ENCODE data around the gene LIX1L. TPM values are rescaled to one million over a fixed set of nuclear protein-coding genes. Genes with fewer than 3 reads are reported as not detected.
"Not testable (repeated sequence)": the region's sequence is repeated elsewhere in the genome, so short reads cannot be mapped to it uniquely, and the experiment has no call there.

Gene LIX1L
- total RNA-seq, 1 donor from 2014 or later: 16.2 TPM

DNA sequence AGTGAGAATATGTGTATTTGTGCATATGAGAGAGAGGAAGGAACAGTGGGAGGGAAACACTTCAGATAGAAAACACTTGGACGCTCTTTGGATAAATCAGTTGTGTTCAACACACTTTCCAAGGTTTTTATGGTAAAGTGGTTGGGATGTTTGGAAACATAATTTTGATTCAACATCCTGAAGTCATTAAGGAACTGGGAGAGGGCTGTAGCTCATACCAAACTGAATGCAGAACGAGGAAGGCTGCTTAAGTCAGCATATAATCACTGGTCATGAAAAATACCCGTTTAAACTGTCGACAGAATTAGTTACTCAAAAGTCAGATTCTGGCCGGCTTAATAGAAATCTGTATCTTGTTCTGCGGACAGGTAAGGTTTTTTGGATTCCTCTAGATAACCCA is 14.9 kb downstream of the LIX1L start:
- H3K27ac ChIP-seq (ENCODE audit: low read depth, low read length): no peak overlapping the region
- no peak overlapping the region for H3K9ac ChIP-seq (ENCODE audit: low read depth in 1 of 3, low read length in 3 of 3)
- H3K4me1 ChIP-seq (ENCODE audit: control insufficient read depth in 3 of 3, insufficient read depth in 3 of 3, low read length in 3 of 3): peaks cover 0 to 6% (median 2%) of the 10 kb centered on the region in 3 donors
- peaks cover 0 to 21% (median 7%) of the 10 kb centered on the region in 3 donors for H3K36me3 ChIP-seq (ENCODE audit: control insufficient read depth in 3 of 3, insufficient read depth in 3 of 3, low read length in 3 of 3)
- no peaks in the 10 kb centered on the region for H3K9me3 ChIP-seq (ENCODE audit: control insufficient read depth in 3 of 3, low read length in 3 of 3)
- no peak overlapping the region for H3K4me3 ChIP-seq (ENCODE audit: low read length in 3 of 3)
- no peaks in the 10 kb centered on the region for H3K27me3 ChIP-seq (ENCODE audit: control insufficient read depth in 3 of 3, insufficient read depth in 3 of 3, low read length in 3 of 3)

DNA sequence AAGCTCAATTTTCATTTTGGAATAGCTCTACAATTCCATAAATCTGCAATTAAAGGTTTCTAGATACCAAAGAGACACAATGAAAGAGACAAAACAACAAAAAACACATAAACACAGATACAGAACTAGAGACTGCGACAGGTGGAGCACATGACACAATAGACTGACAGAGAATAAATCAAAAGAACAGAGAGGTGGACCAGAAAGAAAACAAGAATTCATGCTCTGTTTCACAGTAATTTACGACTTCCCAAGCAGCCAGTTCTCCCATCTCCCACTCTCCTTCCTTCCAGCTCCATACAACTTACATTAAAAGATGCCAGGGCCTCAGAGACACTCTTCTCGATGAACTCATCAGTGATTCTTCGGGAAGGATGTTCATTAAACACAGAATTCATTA is 15.4 kb downstream of the LIX1L start:
- peaks cover 2 to 21% (median 9%) of the 10 kb centered on the region in 3 donors for H3K36me3 ChIP-seq (ENCODE audit: control insufficient read depth in 3 of 3, insufficient read depth in 3 of 3, low read length in 3 of 3)
- no peaks in the 10 kb centered on the region for H3K27me3 ChIP-seq (ENCODE audit: control insufficient read depth in 3 of 3, insufficient read depth in 3 of 3, low read length in 3 of 3)
- H3K9ac ChIP-seq (ENCODE audit: low read depth in 1 of 3, low read length in 3 of 3): no peak overlapping the region
- H3K9me3 ChIP-seq (ENCODE audit: control insufficient read depth in 3 of 3, low read length in 3 of 3): no peaks in the 10 kb centered on the region
- H3K4me1 ChIP-seq (ENCODE audit: control insufficient read depth in 3 of 3, insufficient read depth in 3 of 3, low read length in 3 of 3): peaks cover 0 to 2% (median under 1%) of the 10 kb centered on the region in 3 donors
- no peak overlapping the region for H3K4me3 ChIP-seq (ENCODE audit: low read length in 3 of 3)
- no peak overlapping the region for H3K27ac ChIP-seq (ENCODE audit: low read depth, low read length)

DNA sequence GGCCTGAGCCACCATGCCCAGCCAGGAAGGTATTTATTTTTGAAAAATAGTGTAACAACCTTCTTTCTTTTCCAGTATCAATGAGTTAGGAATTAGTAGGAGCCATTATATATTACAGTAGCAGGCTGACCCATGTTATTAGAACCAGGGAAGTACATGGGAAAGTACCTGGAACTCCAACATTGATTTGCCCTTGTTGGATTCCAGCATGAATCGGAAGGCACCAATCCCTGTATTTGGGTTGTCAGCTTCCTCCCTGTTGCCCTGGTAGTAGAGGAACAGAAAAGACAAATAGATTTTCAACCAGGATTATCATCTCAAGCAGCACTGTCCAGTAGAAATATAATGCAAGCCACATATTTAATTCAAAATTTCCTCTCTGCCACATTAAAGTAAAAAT is 20.4 kb downstream of the LIX1L start:
- no peaks in the 10 kb centered on the region for H3K27me3 ChIP-seq (ENCODE audit: control insufficient read depth in 3 of 3, insufficient read depth in 3 of 3, low read length in 3 of 3)
- peaks cover 5 to 27% (median 15%) of the 10 kb centered on the region in 3 donors for H3K36me3 ChIP-seq (ENCODE audit: control insufficient read depth in 3 of 3, insufficient read depth in 3 of 3, low read length in 3 of 3)
- no peak overlapping the region for H3K27ac ChIP-seq (ENCODE audit: low read depth, low read length)
- H3K9me3 ChIP-seq (ENCODE audit: control insufficient read depth in 3 of 3, low read length in 3 of 3): no peaks in the 10 kb centered on the region
- peaks cover 0 to 13% (median 12%) of the 10 kb centered on the region in 3 donors for H3K4me1 ChIP-seq (ENCODE audit: control insufficient read depth in 3 of 3, insufficient read depth in 3 of 3, low read length in 3 of 3)
- H3K9ac ChIP-seq (ENCODE audit: low read depth in 1 of 3, low read length in 3 of 3): no peak overlapping the region
- H3K4me3 ChIP-seq (ENCODE audit: low read length in 3 of 3): no peak overlapping the region

DNA sequence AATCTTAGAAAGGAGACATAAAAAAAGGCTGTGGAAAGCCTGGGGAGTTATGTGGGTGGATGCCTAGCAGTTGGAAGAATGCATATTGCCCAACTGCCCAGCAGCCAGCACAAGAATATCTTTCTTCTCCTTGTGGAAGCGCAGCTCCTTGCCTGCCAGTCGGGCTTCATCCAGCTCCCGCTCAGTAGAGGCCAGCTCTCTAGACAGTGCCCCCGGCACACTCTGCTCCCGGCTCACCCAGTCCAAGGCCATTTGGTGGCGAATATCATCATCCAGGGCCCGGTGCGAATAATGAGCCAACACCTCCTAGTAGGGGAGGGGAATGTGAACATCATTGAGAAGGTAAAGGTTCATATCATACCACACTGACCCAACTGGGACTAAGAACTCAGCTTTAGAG is 21.6 kb downstream of the LIX1L start:
- Histone ChIP-seq H3K4me1 (ENCODE audit: control insufficient read depth in 3 of 3, insufficient read depth in 3 of 3, low read length in 3 of 3) (peaks cover 0 to 13% (median 12%) of the 10 kb centered on the region in 3 donors), H3K9ac (ENCODE audit: low read depth in 1 of 3, low read length in 3 of 3) (peak overlapping the region in 2 of 3 donors; percentile 17 to 20), H3K9me3 (ENCODE audit: control insufficient read depth in 3 of 3, low read length in 3 of 3) (no peaks in the 10 kb centered on the region), H3K27ac (ENCODE audit: low read depth, low read length) (peak overlapping the region; percentile 30), H3K4me3 (ENCODE audit: low read length in 3 of 3) (no peak overlapping the region), H3K36me3 (ENCODE audit: control insufficient read depth in 3 of 3, insufficient read depth in 3 of 3, low read length in 3 of 3) (peaks cover 5 to 24% (median 16%) of the 10 kb centered on the region in 3 donors), H3K27me3 (ENCODE audit: control insufficient read depth in 3 of 3, insufficient read depth in 3 of 3, low read length in 3 of 3) (no peaks in the 10 kb centered on the region)

DNA sequence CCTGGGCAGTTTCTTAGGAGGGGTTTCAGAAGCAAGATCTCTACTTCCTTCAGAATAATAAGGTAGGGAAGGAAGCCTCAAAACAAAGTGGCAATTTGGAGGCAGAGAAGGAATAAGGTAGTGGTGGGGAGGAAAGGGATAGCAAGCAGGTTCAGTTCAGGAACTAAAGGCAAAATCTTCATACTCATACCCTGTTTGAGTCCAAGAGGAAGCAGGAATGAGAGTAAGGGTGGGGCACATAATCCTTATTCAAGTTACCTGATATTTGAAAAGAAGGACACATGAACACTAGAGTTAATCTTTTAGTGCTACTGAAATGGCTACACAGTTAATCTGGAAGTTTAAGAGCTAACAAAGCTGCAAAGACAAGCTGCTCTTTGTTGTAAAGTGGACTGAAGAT is 22.1 kb downstream of the LIX1L start:
- H3K36me3 ChIP-seq (ENCODE audit: control insufficient read depth in 3 of 3, insufficient read depth in 3 of 3, low read length in 3 of 3): peaks cover 5 to 24% (median 16%) of the 10 kb centered on the region in 3 donors
- H3K9me3 ChIP-seq (ENCODE audit: control insufficient read depth in 3 of 3, low read length in 3 of 3): no peaks in the 10 kb centered on the region
- H3K27ac ChIP-seq (ENCODE audit: low read depth, low read length): no peak overlapping the region
- peaks cover 0 to 13% (median 12%) of the 10 kb centered on the region in 3 donors for H3K4me1 ChIP-seq (ENCODE audit: control insufficient read depth in 3 of 3, insufficient read depth in 3 of 3, low read length in 3 of 3)
- H3K27me3 ChIP-seq (ENCODE audit: control insufficient read depth in 3 of 3, insufficient read depth in 3 of 3, low read length in 3 of 3): no peaks in the 10 kb centered on the region
- no peak overlapping the region for H3K9ac ChIP-seq (ENCODE audit: low read depth in 1 of 3, low read length in 3 of 3)
- no peak overlapping the region for H3K4me3 ChIP-seq (ENCODE audit: low read length in 3 of 3)

DNA sequence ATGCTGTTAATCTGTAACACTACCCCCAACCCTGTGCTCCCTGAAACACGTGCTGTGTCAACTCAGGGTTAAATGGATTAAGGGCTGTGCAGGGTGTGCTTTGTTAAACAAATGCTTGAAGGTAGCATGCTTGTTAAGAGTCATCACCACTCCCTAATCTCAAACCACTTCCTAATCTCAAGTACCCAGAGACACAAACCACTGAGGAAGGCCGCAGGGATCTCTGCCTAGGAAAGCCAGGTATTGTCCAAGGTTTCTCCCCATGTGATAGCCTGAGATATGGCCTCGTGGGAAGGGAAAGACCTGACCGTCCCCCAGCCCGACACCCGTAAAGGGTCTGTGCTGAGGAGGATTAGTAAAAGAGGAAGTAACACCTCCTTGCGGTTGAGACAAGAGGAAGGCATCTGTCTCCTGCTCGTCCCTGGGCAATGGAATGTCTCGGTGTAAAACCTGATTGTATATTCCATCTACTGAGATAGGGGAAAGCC is 25.3 kb downstream of the LIX1L start:
- not testable (repeated sequence) for H3K4me3 ChIP-seq (ENCODE audit: low read length in 3 of 3); H3K27ac ChIP-seq (ENCODE audit: low read depth, low read length); H3K9ac ChIP-seq (ENCODE audit: low read depth in 1 of 3, low read length in 3 of 3); H3K9me3 ChIP-seq (ENCODE audit: control insufficient read depth in 3 of 3, low read length in 3 of 3); H3K27me3 ChIP-seq (ENCODE audit: control insufficient read depth in 3 of 3, insufficient read depth in 3 of 3, low read length in 3 of 3)
- H3K4me1 ChIP-seq (ENCODE audit: control insufficient read depth in 3 of 3, insufficient read depth in 3 of 3, low read length in 3 of 3): peaks cover 0 to 21% (median 16%) of the 10 kb centered on the region in 3 donors
- peaks cover 5 to 24% (median 20%) of the 10 kb centered on the region in 3 donors for H3K36me3 ChIP-seq (ENCODE audit: control insufficient read depth in 3 of 3, insufficient read depth in 3 of 3, low read length in 3 of 3)

DNA sequence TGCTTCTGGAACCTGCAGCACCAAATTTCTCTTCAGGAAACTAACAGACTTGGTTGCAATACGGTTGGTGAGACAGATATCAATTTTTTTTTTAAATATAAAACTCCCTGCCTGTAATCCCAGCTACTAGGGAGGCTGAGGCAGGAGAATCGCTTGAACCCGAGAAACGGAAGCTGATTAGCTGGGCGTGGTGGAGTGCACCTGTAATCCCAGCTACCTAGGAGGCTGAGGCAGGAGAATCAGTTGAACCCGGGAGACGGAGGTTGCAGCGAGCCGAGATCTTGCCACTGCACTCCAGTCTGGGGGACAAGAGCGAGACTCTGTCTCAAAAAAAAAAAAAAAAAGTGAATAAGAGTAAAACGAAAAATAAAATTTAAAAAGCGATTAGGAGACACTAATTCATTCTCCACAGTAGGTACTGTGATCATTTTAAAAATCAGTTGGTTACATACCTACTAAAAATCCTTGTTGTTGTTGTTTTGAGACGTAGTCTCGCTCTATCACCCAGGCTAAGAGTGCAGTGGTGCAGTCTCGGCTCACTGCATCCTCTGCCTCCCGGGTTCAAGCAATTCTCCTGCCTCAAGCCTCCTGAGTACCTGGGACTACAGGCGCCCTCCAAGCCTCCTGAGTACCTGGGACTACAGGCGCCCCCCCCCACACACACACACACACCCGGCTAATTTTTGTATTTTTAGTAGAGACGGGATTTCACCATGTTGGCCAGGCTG is 29.7 kb downstream of the LIX1L start:
- Histone ChIP-seq H3K4me1 (ENCODE audit: control insufficient read depth in 3 of 3, insufficient read depth in 3 of 3, low read length in 3 of 3) (peaks cover 12 to 24% (median 15%) of the 10 kb centered on the region in 3 donors), H3K27me3 (ENCODE audit: control insufficient read depth in 3 of 3, insufficient read depth in 3 of 3, low read length in 3 of 3) (no peaks in the 10 kb centered on the region), H3K36me3 (ENCODE audit: control insufficient read depth in 3 of 3, insufficient read depth in 3 of 3, low read length in 3 of 3) (peaks cover 5 to 25% (median 8%) of the 10 kb centered on the region in 3 donors), H3K4me3 (ENCODE audit: low read length in 3 of 3) (peak overlapping the region; percentile 85 to 94 (median 91)), H3K9ac (ENCODE audit: low read depth in 1 of 3, low read length in 3 of 3) (peak overlapping the region; percentile 92 to 98 (median 93)), H3K27ac (ENCODE audit: low read depth, low read length) (peak overlapping the region; percentile 98), H3K9me3 (ENCODE audit: control insufficient read depth in 3 of 3, low read length in 3 of 3) (no peaks in the 10 kb centered on the region)

DNA sequence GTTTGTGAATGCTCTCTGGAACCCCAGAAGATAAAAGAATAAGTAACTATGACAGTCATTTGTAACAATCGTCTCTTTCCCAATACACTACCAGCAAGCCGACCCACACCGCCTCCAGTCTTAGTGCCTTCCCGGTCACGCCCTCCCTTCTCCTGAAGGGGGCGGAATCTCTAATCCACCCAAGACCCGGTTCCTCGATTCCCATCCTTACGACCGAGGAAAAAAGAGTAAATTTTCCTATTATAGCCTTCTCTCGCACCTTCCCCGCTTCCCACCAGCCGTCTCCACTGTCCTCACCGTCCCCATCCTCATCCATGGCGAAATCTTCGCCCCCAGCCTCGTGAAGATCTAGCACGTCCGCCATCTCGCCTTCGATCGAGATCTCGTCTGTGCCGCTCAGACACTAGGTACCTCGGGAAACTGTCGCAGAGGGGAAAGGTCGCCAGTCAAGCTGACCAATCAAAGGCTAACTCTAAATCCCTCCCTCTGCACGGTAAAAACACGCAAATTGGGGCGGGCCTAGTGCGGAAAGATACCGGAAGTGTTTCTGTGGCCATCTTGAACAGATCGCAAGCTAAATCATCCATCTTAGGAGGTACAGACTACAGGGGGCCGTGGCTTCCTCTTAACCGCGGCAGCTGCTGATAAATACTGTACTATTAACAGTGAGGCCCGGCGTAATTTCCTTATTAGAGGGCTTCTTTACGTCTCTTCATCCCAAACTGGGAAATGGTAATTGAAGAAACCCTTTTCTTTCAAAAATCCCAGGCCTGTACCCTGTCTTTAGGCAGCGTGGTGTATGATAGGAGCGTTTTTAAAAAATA is 30.5 kb downstream of the LIX1L start, which contains the start of gene RBM8A:
TSS of gene RBM8A (minus strand) at position 422 of the 824 bp plus-strand sequence. CDS start at position 364, 58 bp downstream.
- Histone ChIP-seq H3K9ac (ENCODE audit: low read depth in 1 of 3, low read length in 3 of 3) (peak within 1 kb of the TSS; percentile 92 to 98 (median 93)), H3K27me3 (ENCODE audit: control insufficient read depth in 3 of 3, insufficient read depth in 3 of 3, low read length in 3 of 3) (no peaks in the 10 kb centered on the region), H3K27ac (ENCODE audit: low read depth, low read length) (peak within 1 kb of the TSS; percentile 98), H3K4me3 (ENCODE audit: low read length in 3 of 3) (peak within 1 kb of the TSS; percentile 85 to 94 (median 91)), H3K9me3 (ENCODE audit: control insufficient read depth in 3 of 3, low read length in 3 of 3) (no peaks in the 10 kb centered on the region), H3K4me1 (ENCODE audit: control insufficient read depth in 3 of 3, insufficient read depth in 3 of 3, low read length in 3 of 3) (peaks cover 12 to 24% (median 15%) of the 10 kb centered on the region in 3 donors), H3K36me3 (ENCODE audit: control insufficient read depth in 3 of 3, insufficient read depth in 3 of 3, low read length in 3 of 3) (peaks cover 5 to 25% (median 8%) of the 10 kb centered on the region in 3 donors)

DNA sequence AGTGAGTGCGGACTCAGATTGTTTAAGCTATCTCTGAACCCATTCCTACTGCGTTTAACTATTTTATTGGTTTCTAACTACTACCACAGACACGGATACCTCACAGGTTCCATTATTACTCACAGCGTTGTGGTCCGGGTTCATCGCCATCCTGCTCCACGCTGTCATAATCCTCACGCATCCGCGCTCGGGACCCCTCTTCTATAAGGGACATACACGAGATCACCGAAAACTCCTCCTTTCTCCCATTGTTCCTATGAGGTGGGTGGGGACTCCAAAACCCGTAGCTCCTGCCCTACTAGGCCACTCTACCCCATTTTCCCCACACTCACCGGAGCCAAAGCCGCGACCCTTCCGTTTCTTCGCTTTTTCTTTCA is 31.1 kb downstream of the LIX1L start:
- H3K9ac ChIP-seq (ENCODE audit: low read depth in 1 of 3, low read length in 3 of 3): peak overlapping the region; percentile 92 to 98 (median 93)
- H3K4me1 ChIP-seq (ENCODE audit: control insufficient read depth in 3 of 3, insufficient read depth in 3 of 3, low read length in 3 of 3): peaks cover 12 to 24% (median 15%) of the 10 kb centered on the region in 3 donors
- no peaks in the 10 kb centered on the region for H3K9me3 ChIP-seq (ENCODE audit: control insufficient read depth in 3 of 3, low read length in 3 of 3)
- H3K4me3 ChIP-seq (ENCODE audit: low read length in 3 of 3): peak overlapping the region; percentile 85 to 94 (median 91)
- H3K36me3 ChIP-seq (ENCODE audit: control insufficient read depth in 3 of 3, insufficient read depth in 3 of 3, low read length in 3 of 3): peaks cover 5 to 23% (median 8%) of the 10 kb centered on the region in 3 donors
- peak overlapping the region; percentile 98 for H3K27ac ChIP-seq (ENCODE audit: low read depth, low read length)
- no peaks in the 10 kb centered on the region for H3K27me3 ChIP-seq (ENCODE audit: control insufficient read depth in 3 of 3, insufficient read depth in 3 of 3, low read length in 3 of 3)

Data from skeletal muscle tissue (tissue), 4 donors.